A549 (cell line): ENCODE results near the gene TMEM121. TPM values are rescaled to one million over a fixed set of nuclear protein-coding genes. Genes with fewer than 3 reads are reported as not detected.
"Not testable (repeated sequence)": the region's sequence is repeated elsewhere in the genome, so short reads cannot be mapped to it uniquely, and the experiment has no call there.

Experiments used
- ATAC-seq, 2 experiments: fragments of 200-7000 bp in 1 of 2; fragments of >200 bp in 1 of 2; cut with Nextera tagmentation in 1 of 2; cut with Tn5 transposase in 1 of 2; 3 replicates each; pipeline versions ENCODE4 v1.8.0 to v1.9.1; 2018 to 2020; ENCODE audit warnings: mild to moderate bottlenecking in 1 of 2, moderate library complexity in 1 of 2
- CTCF ChIA-PET: fragments of 300-600 bp; sonication (Branson Sonifier 250); formaldehyde crosslinking; extraction: SDS; loops from one replicate; lab custom pipeline; 2021; ENCODE audit warnings: antibody characterized with exemption, inconsistent platforms; lab: Yijun Ruan, JAX
- POLR2A ChIA-PET: fragments of 350-600 bp; formaldehyde crosslinking; extraction: SDS; loops from one replicate; lab custom pipeline; 2021; ENCODE audit warnings: antibody characterized with exemption, inconsistent platforms; lab: Yijun Ruan, JAX
- DNase-seq, 2 experiments: peaks; one replicate each; pipeline versions ENCODE4 v3.0.0 to v3.0.0-alpha.2; 2011 to 2016; ENCODE audit warnings: low read depth in 1 of 2, low spot score in 1 of 2
- FAIRE-seq: peaks from 2 replicates; lab custom pipeline; 2011; peaks lifted over from hg19 to GRCh38; lab: Jason Lieb, UNC
- H3K27ac ChIP-seq, 2 experiments: fragments of >200 bp; sonication (Bioruptor Twin); formaldehyde crosslinking; 3 replicates each; pipeline ENCODE4 v1.5.1; 2016 to 2017
- H3K4me1 ChIP-seq: fragments of >200 bp; sonication (Bioruptor Twin); formaldehyde crosslinking; 3 replicates; pipeline ENCODE4 v1.6.1; 2016
- H3K4me2 ChIP-seq: fragments of >200 bp; sonication (Bioruptor Twin); formaldehyde crosslinking; 3 replicates; pipeline ENCODE4 v1.6.1; 2016
- H3K4me3 ChIP-seq: fragments of >200 bp; sonication (Bioruptor Twin); formaldehyde crosslinking; 3 replicates; pipeline ENCODE4 v1.5.1; 2016
- H3K9me3 ChIP-seq: fragments of >200 bp; sonication (Bioruptor Twin); formaldehyde crosslinking; 3 replicates; pipeline ENCODE4 v1.6.1; 2016
- FOXS1 ChIP-seq: fragments of 250-450 bp; sonication (Bioruptor Pico); IDR thresholded peaks from 2 replicates; pipeline ENCODE4 v1.5.0; 2020; ENCODE audit warnings: mild to moderate bottlenecking, moderate library complexity
- GATA3 ChIP-seq: IDR thresholded peaks from 2 replicates; pipeline ENCODE4 v1.6.1; 2012; ENCODE audit warnings: borderline replicate concordance
- POLR2AphosphoS2 ChIP-seq: conservative IDR thresholded peaks from 2 replicates; pipeline ENCODE4 v1.6.1; 2012; ENCODE audit warnings: low read length, improper control_type of control experiment, inconsistent platforms
- ZFP36 ChIP-seq: fragments of 450-650 bp; IDR thresholded peaks from 2 replicates; pipeline ENCODE4 v1.6.1; 2014; ENCODE audit warnings: borderline replicate concordance; ENCODE audit not compliant: partially characterized antibody
- WGBS: methylation state at CpG from one replicate; pipeline ENCODE4 v1.1.6; 2017; ENCODE audit errors: missing lambda C conversion rate; 5-methylcytosine and 5-hydroxymethylcytosine counted together
- polyA plus RNA-seq, 4 experiments: library from polyadenylated mRNA; depleted of rRNA in 3 of 4; stranded (reverse); fragments of >200 nt; fragmentation: RNase III in 1 of 4; extraction: RNeasy Plus Mini Kit Qiagen cat#74134 plus additional on column Dnase treatment in 1 of 4; gene quantifications; 2 replicates in 3 of 4; 3 replicates in 1 of 4; pipeline ENCODE4 v1.2.3, GENCODE V29; 2011 to 2017

TMEM121 gene
- polyA plus RNA-seq, 2 of the 4 experiments (the other 2 are of a cell fraction) = 2.3 to 5.7 TPM

- Histone ChIP-seq H3K4me1 (no peaks in the 10 kb centered on the region), H3K27ac (no peak overlapping the region), H3K9me3 (no peaks in the 10 kb centered on the region), H3K4me2 (no peak overlapping the region), H3K4me3 (no peak overlapping the region)
- DNase-seq (no peak), ATAC-seq (no peak), FAIRE-seq (no peak)
- 70% methylated on average over 2 of the region's 2 CpGs for WGBS
- POLR2A ChIA-PET = no interaction called here
- CTCF ChIA-PET = no interaction called here
- no peak for TF ChIP-seq FOXS1 (CRISPR knock-in tag)
Measured at GRCh38 chr14:105576525-105577088, 50.2 kb downstream of the TMEM121 start.

- Histone ChIP-seq H3K4me2 (no peak overlapping the region), H3K4me3 (no peak overlapping the region), H3K4me1 (no peaks in the 10 kb centered on the region), H3K27ac (no peak overlapping the region), H3K9me3 (no peaks in the 10 kb centered on the region)
- no peak for TF ChIP-seq POLR2AphosphoS2
- 83% methylated on average over 9 of the region's 14 CpGs for WGBS
- 0 out of 6 replicates have a peak, but pooled peaks of 1 of the 2 experiments have one; percentile 16 for ATAC-seq
- FAIRE-seq = no peak
- no peak for DNase-seq
- ChIA-PET CTCF (interaction anchor here (0.6 kb wide), 1 partner anchor 24 kb away, joined by 3 read pairs; no protein-coding TSS in a partner anchor), POLR2A (no interaction called here)
Measured at GRCh38 chr14:105577314-105577861, 51.0 kb downstream of the TMEM121 start.

GRCh38 chr14:105578070-105578469, 51.7 kb downstream of the TMEM121 start:
- CTCF ChIA-PET = interaction anchor here (0.6 kb wide), 1 partner anchor 25 kb away, joined by 3 read pairs; no protein-coding TSS in a partner anchor
- TF ChIP-seq GATA3 (no peak), ZFP36 (peak; percentile 33)
- TF ChIP-seq, all 56 proteins: peak for 1

GRCh38 chr14:105579221-105579620, 52.8 kb downstream of the TMEM121 start:
- no CpG with 5 or more reads among the region's 15 CpGs for WGBS
- H3K27ac ChIP-seq, H3K9me3 ChIP-seq, H3K4me1 ChIP-seq, H3K4me2 ChIP-seq, FAIRE-seq, H3K4me3 ChIP-seq, POLR2A ChIA-PET, CTCF ChIA-PET, DNase-seq: not testable (repeated sequence)
- peak; percentile 4 to 16; a peak in 4 of 6 replicates for ATAC-seq

More at GRCh38 chr14:105578070-105578469, 51.7 kb downstream of the TMEM121 start:
- Histone ChIP-seq H3K4me3 (no peak overlapping the region), H3K4me2 (no peak overlapping the region), H3K27ac (no peak overlapping the region), H3K4me1 (no peaks in the 10 kb centered on the region), H3K9me3 (no peaks in the 10 kb centered on the region)
- ATAC-seq = no peak
- POLR2A ChIA-PET = no interaction called here
- FAIRE-seq = no peak
- no peak for DNase-seq

Other genes with a start within 250 kb of the TMEM121 start
- 7.0 and 8.5 TPM in 2 replicates for gene BRF1, start 225.6 kb upstream of the TMEM121 start, polyA plus RNA-seq (2011; rRNA removed)
- gene BRF1, start 225.6 kb upstream of the TMEM121 start, polyA plus RNA-seq (2017; fragmentation: RNase III; extraction: RNeasy Plus Mini Kit Qiagen cat#74134 plus additional on column Dnase treatment) = 23.9 to 29.6 TPM (median 25.7 TPM) in 3 replicates
- 11.9 and 13.1 TPM in 2 replicates for gene PACS2, start 211.8 kb upstream of the TMEM121 start, polyA plus RNA-seq (2011; rRNA removed)
- 21.7 to 25.8 TPM (median 24.5 TPM) in 3 replicates for gene PACS2, start 211.8 kb upstream of the TMEM121 start, polyA plus RNA-seq (2017; fragmentation: RNase III; extraction: RNeasy Plus Mini Kit Qiagen cat#74134 plus additional on column Dnase treatment)
- 0.06 and 0.19 TPM in 2 replicates for gene TEX22, start 128.0 kb upstream of the TMEM121 start, polyA plus RNA-seq (2011; rRNA removed)
- gene TEX22, start 128.0 kb upstream of the TMEM121 start, polyA plus RNA-seq (2017; fragmentation: RNase III; extraction: RNeasy Plus Mini Kit Qiagen cat#74134 plus additional on column Dnase treatment) = 0.23 to 0.51 TPM (median 0.26 TPM) in 3 replicates
- gene MTA1, start 106.8 kb upstream of the TMEM121 start, polyA plus RNA-seq (2011; rRNA removed) = 46.8 and 52.7 TPM in 2 replicates
- 80.7 to 89.8 TPM (median 86.7 TPM) in 3 replicates for gene MTA1, start 106.8 kb upstream of the TMEM121 start, polyA plus RNA-seq (2017; fragmentation: RNase III; extraction: RNeasy Plus Mini Kit Qiagen cat#74134 plus additional on column Dnase treatment)
- gene CRIP2, start 51.8 kb upstream of the TMEM121 start, polyA plus RNA-seq (2011; rRNA removed) = 36.2 and 41.0 TPM in 2 replicates
- gene CRIP2, start 51.8 kb upstream of the TMEM121 start, polyA plus RNA-seq (2017; fragmentation: RNase III; extraction: RNeasy Plus Mini Kit Qiagen cat#74134 plus additional on column Dnase treatment) = 55.6 to 68.4 TPM (median 67.3 TPM) in 3 replicates
- 196 and 280 TPM in 2 replicates for gene CRIP1, start 39.7 kb upstream of the TMEM121 start, polyA plus RNA-seq (2011; rRNA removed)
- gene CRIP1, start 39.7 kb upstream of the TMEM121 start, polyA plus RNA-seq (2017; fragmentation: RNase III; extraction: RNeasy Plus Mini Kit Qiagen cat#74134 plus additional on column Dnase treatment) = 837 to 1,023 TPM (median 999 TPM) in 3 replicates
- gene TEDC1, start 35.3 kb upstream of the TMEM121 start, polyA plus RNA-seq (2011; rRNA removed) = 12.7 and 13.4 TPM in 2 replicates
- 35.1 to 39.6 TPM (median 37.5 TPM) in 3 replicates for gene TEDC1, start 35.3 kb upstream of the TMEM121 start, polyA plus RNA-seq (2017; fragmentation: RNase III; extraction: RNeasy Plus Mini Kit Qiagen cat#74134 plus additional on column Dnase treatment)